Body of pancreas (tissue), 4 donors: Measurements from ENCODE around the gene ING1. TPM values are rescaled to one million over a fixed set of nuclear protein-coding genes. Genes with fewer than 3 reads are reported as not detected.

Experiments used
- ATAC-seq: fragments of 150-250 bp; one replicate; pipeline ENCODE4 v1.9.1; 2016
- DNase-seq, 4 donors: peaks; one replicate each; pipeline ENCODE4 v3.0.0-alpha.2; 2019
- H3K27ac ChIP-seq, 4 donors: fragments of 200-600 bp; sonication (generic); 1 replicate in 3 of 4; 2 replicates in 1 of 4; pipeline versions ENCODE4 v1.5.1 to v1.6.1; 2016 to 2019; ENCODE audit warnings: mild to moderate bottlenecking in 1 of 4, mixed read lengths in 1 of 4, moderate library complexity in 1 of 4
- H3K27me3 ChIP-seq, 2 donors: fragments of 200-600 bp; sonication (generic); one replicate each; pipeline ENCODE4 v1.6.0; 2016; ENCODE audit warnings: mild to moderate bottlenecking in 1 of 2
- H3K36me3 ChIP-seq, 2 donors: fragments of 200-600 bp; sonication (generic); replicated peaks in 1 of 2; 2 replicates each; pipeline ENCODE4 v1.5.1; 2016; ENCODE audit warnings: low read depth in 2 of 2; ENCODE audit not compliant: insufficient read depth in 1 of 2
- H3K4me1 ChIP-seq: fragments of 200-600 bp; sonication (generic); one replicate; pipeline ENCODE4 v1.6.0; 2016
- H3K4me3 ChIP-seq, 2 donors: fragments of 200-600 bp; sonication (generic); 1 replicate in 1 of 2; 2 replicates in 1 of 2; pipeline ENCODE4 v1.5.1; 2016 to 2019
- H3K9me3 ChIP-seq, 3 donors: fragments of 200-600 bp; sonication (generic); 1 replicate in 2 of 3; 2 replicates in 1 of 3; pipeline ENCODE4 v1.5.1; 2016
- POLR2A ChIP-seq, 3 donors: fragments of 450-650 bp; IDR thresholded peaks; one replicate each; pipeline ENCODE4 v1.6.1; 2016; ENCODE audit warnings: antibody characterized with exemption in 3 of 3, mild to moderate bottlenecking in 2 of 3
- WGBS, 2 donors: methylation state at CpG; one replicate each; pipeline ENCODE4 v1.1.5; 2017; 5-methylcytosine and 5-hydroxymethylcytosine counted together
- intact Hi-C: fragments of 100-400 bp; cut with DNase I; formaldehyde crosslinking; loops from one replicate; pipeline ENCODE4 v1.15.1; 2023
- total RNA-seq, 2 donors: library from RNA; depleted of rRNA; stranded (reverse); fragments of >200 nt; gene quantifications; one replicate each; pipeline ENCODE4 v1.1.0, GENCODE V29; 2016
- TF ChIP-seq, protein P1 (sequence below), 7 experiments: fragments of 450-650 bp in 4 of 7; fragments of 200-600 bp in 3 of 7; sonication (generic) in 3 of 7; IDR thresholded peaks; one replicate each; pipeline ENCODE4 v1.5.1; 2016 to 2019; ENCODE audit warnings: antibody characterized with exemption in 7 of 7

Gene ING1
- total RNA-seq, 2 donors from 2014 or later: 3.4 to 4.6 TPM

DNA sequence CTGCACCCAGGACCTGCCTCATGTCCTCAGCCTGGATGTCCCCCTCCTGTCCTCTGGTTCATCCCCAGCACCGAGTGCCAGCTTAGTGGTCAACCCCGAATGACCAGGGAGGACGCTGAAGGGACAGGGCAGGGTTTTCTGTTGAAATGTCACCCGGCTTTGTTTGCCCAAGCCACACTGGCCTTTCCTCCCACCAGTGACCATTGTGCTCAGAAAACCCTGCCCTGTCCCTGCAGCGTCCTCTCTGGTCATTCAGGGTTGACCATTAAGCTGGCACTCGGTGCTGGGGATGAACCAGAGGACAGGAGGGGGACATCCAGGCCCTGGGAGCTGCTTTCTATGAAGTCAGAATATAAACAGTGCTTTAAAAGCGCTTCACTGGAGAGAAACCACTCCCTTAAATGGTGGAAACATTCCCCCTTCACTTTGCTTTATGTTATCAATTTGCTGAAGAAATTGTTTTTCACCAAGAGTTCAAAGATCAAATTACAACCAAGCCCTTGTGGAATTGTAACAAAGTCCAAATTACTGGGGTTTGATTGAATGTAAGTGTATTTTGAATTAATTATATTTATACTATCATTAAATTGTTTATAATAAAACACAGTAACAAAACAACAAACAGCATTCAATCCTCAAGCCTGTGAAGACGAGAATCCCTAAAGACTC is 29.0 kb upstream of the ING1 start:
- 81 to 83% methylated on average over 6 to 8 of the region's 8 CpGs for WGBS, 2 donors
- Histone ChIP-seq H3K27ac (no peak overlapping the region), H3K27me3 (no peaks in the 10 kb centered on the region), H3K9me3 (no peaks in the 10 kb centered on the region), H3K4me3 (no peak overlapping the region), H3K4me1 (peaks cover 6% of the 10 kb centered on the region), H3K36me3 (peaks cover 4 to 6% of the 10 kb centered on the region in 2 donors)
- no peak for DNase-seq
- no peak for ATAC-seq
- TF ChIP-seq, protein P1, sequence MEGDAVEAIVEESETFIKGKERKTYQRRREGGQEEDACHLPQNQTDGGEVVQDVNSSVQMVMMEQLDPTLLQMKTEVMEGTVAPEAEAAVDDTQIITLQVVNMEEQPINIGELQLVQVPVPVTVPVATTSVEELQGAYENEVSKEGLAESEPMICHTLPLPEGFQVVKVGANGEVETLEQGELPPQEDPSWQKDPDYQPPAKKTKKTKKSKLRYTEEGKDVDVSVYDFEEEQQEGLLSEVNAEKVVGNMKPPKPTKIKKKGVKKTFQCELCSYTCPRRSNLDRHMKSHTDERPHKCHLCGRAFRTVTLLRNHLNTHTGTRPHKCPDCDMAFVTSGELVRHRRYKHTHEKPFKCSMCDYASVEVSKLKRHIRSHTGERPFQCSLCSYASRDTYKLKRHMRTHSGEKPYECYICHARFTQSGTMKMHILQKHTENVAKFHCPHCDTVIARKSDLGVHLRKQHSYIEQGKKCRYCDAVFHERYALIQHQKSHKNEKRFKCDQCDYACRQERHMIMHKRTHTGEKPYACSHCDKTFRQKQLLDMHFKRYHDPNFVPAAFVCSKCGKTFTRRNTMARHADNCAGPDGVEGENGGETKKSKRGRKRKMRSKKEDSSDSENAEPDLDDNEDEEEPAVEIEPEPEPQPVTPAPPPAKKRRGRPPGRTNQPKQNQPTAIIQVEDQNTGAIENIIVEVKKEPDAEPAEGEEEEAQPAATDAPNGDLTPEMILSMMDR (IDR thresholded peaks at IDR 0.05): no peak
- TF ChIP-seq POLR2A (IDR thresholded peaks at IDR 0.05): no peak
- intact Hi-C loops: no loop called here

- Histone ChIP-seq H3K4me1 (peaks cover 9% of the 10 kb centered on the region), H3K36me3 (peaks cover 4 to 6% of the 10 kb centered on the region in 2 donors), H3K9me3 (no peaks in the 10 kb centered on the region), H3K27me3 (no peaks in the 10 kb centered on the region), H3K4me3 (no peak overlapping the region), H3K27ac (no peak overlapping the region)
- DNase-seq (no peak), ATAC-seq (no peak)
- TF ChIP-seq, protein P1 (IDR thresholded peaks at IDR 0.05): no peak
- no peak for TF ChIP-seq POLR2A (IDR thresholded peaks at IDR 0.05)
- WGBS, 2 donors: 90% methylated on average over 11 of the region's 11 CpGs
- intact Hi-C loops: no loop called here
These were observed 28.0 kb upstream of the ING1 start for GRCh38 chr13:110685305-110686020.

- Histone ChIP-seq H3K9me3 (no peaks in the 10 kb centered on the region), H3K36me3 (peaks cover 1 to 4% of the 10 kb centered on the region in 2 donors), H3K4me3 (no peak overlapping the region), H3K4me1 (peaks cover 14% of the 10 kb centered on the region), H3K27ac (no peak overlapping the region), H3K27me3 (no peaks in the 10 kb centered on the region)
- TF ChIP-seq, protein P1 (IDR thresholded peaks at IDR 0.05): no peak
- no peak for TF ChIP-seq POLR2A (IDR thresholded peaks at IDR 0.05)
- intact Hi-C loops: no loop called here
- DNase-seq (no peak), ATAC-seq (no peak)
- WGBS, 2 donors: 88 to 93% methylated on average over 15 to 16 of the region's 16 CpGs
These were observed 25.8 kb upstream of the ING1 start for GRCh38 chr13:110687736-110688135.

DNA sequence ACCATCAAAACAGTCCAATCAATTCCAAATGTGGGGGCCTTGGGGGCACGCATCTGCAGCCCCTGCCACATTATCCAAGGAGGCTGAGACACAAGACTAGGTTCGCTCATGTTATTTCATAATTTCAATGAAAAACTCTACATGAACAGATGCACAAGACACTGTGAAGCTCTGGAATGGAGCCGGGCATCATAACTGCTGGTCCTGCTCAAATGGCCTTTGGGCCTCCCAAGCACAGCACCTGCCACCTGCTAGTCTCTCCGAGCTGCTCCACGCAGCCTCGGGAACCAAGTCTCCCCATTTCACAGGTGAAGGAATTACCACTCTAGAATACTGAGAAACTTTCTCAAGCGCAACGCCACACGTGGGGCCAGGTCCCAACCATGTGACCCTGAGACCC is 24.5 kb upstream of the ING1 start:
- ATAC-seq (no peak), DNase-seq (no peak)
- Histone ChIP-seq H3K27ac (no peak overlapping the region), H3K36me3 (peaks cover 1 to 4% of the 10 kb centered on the region in 2 donors), H3K27me3 (no peaks in the 10 kb centered on the region), H3K4me1 (peaks cover 8% of the 10 kb centered on the region), H3K9me3 (no peaks in the 10 kb centered on the region), H3K4me3 (no peak overlapping the region)
- TF ChIP-seq, protein P1 (IDR thresholded peaks at IDR 0.05): no peak
- no peak for TF ChIP-seq POLR2A (IDR thresholded peaks at IDR 0.05)
- WGBS, 2 donors: 87 to 95% methylated on average over 2 to 9 of the region's 9 CpGs
- intact Hi-C loops: no loop called here
